SHP77 treated with DMSO at 0.1 percent for 48 hours (cell line): Measurements from ENCODE around the gene METTL5.
A peak's percentile ranks its signal among the peaks of the same experiment; 100 is the strongest.
"Not testable (repeated sequence)": the region's sequence is repeated elsewhere in the genome, so short reads cannot be mapped to it uniquely, and the experiment has no call there.

Experiments used
- DNase-seq: peaks from one replicate; lab custom pipeline; 2025; lab: John Stamatoyannopoulos, UW

Gene METTL5

GRCh38 chr2:169828141-169828811 lies 3.6 kb upstream of the METTL5 start:
- peak; percentile 1 for DNase-seq

- peak; percentile 59 for DNase-seq
Observed at GRCh38 chr2:169827272-169828140, 2.8 kb upstream of the METTL5 start, which contains the start of gene UBR3. Gene UBR3 (plus strand): TSS chr2:169827454. CDS start chr2:169827508, 54 bp downstream.

GRCh38 chr2:169823996-169824372 lies 721 bp downstream of the METTL5 start:
- DNase-seq = no peak

- no peak for DNase-seq
Observed at GRCh38 chr2:169822785-169823392, 1.8 kb downstream of the METTL5 start.

- DNase-seq = no peak
Observed at GRCh38 chr2:169822036-169822435, 2.7 kb downstream of the METTL5 start.

- not testable (repeated sequence) for DNase-seq
Observed at GRCh38 chr2:169820101-169820500, 4.6 kb downstream of the METTL5 start.

- DNase-seq = no peak
Observed at GRCh38 chr2:169819106-169819505, 5.6 kb downstream of the METTL5 start.

GRCh38 chr2:169818241-169818640 lies 6.5 kb downstream of the METTL5 start:
- no peak for DNase-seq

- DNase-seq = not testable (repeated sequence)
Observed at GRCh38 chr2:169817369-169817768, 7.3 kb downstream of the METTL5 start.

- DNase-seq = not testable (repeated sequence)
Observed at GRCh38 chr2:169816961-169817360, 7.7 kb downstream of the METTL5 start.

- DNase-seq = no peak
Observed at GRCh38 chr2:169815849-169816248, 8.9 kb downstream of the METTL5 start.

GRCh38 chr2:169808221-169808620 lies 16.5 kb downstream of the METTL5 start:
- DNase-seq = no peak

GRCh38 chr2:169806586-169806985 lies 18.1 kb downstream of the METTL5 start:
- no peak for DNase-seq

GRCh38 chr2:169803480-169803879 lies 21.2 kb downstream of the METTL5 start:
- no peak for DNase-seq

- peak; percentile 43 for DNase-seq
Observed at GRCh38 chr2:169798718-169799592, 25.8 kb downstream of the METTL5 start, which contains the start of gene SSB. Gene SSB (plus strand): TSS chr2:169798871. CDS start chr2:169800961, 2,090 bp downstream.

- DNase-seq = no peak
Observed at GRCh38 chr2:169798397-169798717, 26.3 kb downstream of the METTL5 start.

- DNase-seq = no peak
Observed at GRCh38 chr2:169797601-169798000, 27.1 kb downstream of the METTL5 start.

GRCh38 chr2:169796441-169796840 lies 28.3 kb downstream of the METTL5 start:
- no peak for DNase-seq

- no peak for DNase-seq
Observed at GRCh38 chr2:169795181-169795580, 29.5 kb downstream of the METTL5 start.

GRCh38 chr2:169790581-169790980 lies 34.1 kb downstream of the METTL5 start:
- no peak for DNase-seq

- no peak for DNase-seq
Observed at GRCh38 chr2:169782513-169782912, 42.2 kb downstream of the METTL5 start.
